Renal pelvis (tissue), 4 donors: Measurements from ENCODE around the gene MRGPRG. TPM values are rescaled to one million over a fixed set of nuclear protein-coding genes. Genes with fewer than 3 reads are reported as not detected.

ENCODE experiments used
- DNase-seq: peaks from one replicate; pipeline ENCODE4 v3.0.0-alpha.2; 2013
- polyA plus RNA-seq, 3 donors: library from polyadenylated mRNA; unstranded; fragments of 120-200 nt; gene quantifications; one replicate each; pipeline ENCODE4 v1.2.1, GENCODE V29; 2013; ENCODE audit not compliant: insufficient read length in 3 of 3

MRGPRG gene
- polyA plus RNA-seq, 3 donors, result not detected

- DNase-seq, result no peak
These were observed 23.1 kb downstream of the MRGPRG start for GRCh38 chr11:3195251-3196160.

DNA sequence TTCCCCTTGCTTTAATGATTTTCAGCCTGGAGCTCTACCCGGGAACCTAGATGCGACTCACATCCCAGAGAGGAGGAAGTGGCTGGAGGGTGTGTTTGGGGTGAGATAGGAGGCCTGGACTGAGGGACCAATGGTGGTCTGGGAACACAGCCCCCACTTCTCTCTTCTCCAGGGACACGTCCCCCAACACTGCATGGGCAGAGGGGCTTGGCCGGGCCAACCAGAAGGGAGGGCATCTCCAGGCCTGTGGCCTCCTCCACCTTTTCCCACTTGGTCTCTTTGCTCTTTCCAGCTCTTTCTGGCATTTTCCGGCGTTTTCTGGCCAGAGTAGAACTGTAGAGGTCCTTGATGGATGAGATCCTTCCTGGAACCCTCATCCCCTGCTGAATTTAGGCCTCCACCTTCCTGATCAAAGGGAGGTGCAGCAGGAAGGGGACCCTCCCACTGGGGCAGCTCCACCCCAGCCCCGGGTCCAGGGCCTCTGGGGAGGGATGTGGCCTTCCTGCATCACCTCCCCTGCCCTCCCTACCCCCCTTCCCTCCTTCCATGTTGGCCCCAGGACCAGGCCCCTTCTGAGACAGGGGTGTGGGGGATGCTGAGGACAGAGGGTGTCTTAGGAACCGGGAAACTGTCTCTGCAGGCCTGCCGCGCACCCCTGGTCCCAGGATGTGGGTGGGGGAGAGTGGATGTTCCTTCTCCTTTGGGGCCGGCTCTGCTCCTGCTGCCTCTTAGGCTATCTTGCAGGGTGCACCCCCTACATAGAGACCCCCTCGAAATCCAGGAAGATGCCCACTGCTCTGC, 24.4 kb downstream of the MRGPRG start:
- no peak for DNase-seq

DNA sequence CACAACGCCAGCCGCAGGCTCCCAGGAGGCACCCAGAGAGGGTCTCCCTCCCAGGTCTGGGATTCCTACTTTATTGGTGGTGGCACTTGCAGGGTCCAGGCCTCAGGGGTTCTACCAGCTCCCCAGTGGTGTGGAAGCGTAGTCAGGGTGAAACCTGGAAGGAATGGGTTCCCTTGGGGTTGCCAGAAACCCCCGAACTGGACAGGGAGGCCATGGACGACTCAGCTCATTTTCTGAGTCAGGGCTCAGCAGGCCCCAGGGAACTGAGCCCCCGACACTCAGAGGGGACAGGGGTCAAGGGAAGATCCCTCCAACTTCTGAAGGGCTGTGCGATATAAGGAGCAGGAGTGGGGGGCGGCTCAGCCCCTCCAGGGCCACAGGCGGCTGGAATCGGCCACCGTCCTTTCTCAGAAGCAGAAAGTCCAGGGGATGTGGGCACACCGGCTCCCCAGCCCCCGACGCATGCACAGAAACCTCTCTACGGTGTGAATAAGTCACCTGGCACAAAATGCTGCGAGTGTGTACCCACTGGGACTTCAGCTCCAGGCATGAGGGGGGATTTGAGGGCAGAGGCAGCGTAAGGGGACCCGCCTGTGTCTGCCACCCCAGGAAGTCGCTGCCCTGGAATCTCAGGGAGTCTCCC, 25.1 kb downstream of the MRGPRG start:
- no peak for DNase-seq

DNA sequence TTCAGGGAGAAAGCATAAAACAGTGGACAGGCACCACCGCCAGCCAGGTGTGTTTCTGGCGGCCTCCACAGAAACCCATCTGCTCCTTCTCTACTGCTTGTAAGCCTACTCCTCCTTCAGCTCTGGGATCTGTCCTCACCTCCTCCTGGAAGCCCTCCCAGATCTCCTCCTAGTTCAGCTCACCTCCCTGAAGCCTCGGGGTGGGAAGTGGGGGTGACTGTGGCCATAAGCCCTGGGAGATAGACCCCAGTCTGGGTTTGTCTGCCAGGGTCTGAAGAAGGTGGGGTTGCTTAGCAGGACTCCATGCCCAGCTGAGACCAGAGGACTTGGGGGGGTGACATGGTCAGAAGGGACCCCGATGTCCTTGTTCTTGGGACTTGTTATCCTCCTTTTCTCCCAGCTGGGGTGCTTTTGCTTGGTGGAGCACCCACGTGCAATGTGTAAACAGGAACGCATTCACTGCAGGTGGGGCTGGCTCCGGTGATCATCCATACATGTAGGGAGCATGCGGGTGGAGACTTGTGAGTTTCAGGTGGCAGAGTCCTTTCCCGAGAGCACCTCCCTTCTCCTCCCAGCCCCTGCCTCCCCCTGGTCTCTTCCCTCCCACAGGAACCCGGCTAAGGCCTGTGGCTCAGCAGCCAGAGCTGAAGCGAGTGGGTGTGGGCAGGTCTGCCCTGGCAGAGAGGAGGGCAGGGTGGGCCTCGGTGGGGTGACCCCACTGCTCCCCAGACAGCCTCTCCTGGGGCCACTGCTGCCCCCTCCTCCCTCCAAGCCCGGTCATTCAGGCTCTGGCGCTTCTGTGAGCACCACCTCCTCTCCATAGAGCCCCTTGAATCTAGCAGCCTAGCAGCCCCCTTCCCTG, 25.9 kb downstream of the MRGPRG start:
- no peak for DNase-seq

- DNase-seq, result no peak
These were observed 26.9 kb downstream of the MRGPRG start for GRCh38 chr11:3191586-3192324.

DNA sequence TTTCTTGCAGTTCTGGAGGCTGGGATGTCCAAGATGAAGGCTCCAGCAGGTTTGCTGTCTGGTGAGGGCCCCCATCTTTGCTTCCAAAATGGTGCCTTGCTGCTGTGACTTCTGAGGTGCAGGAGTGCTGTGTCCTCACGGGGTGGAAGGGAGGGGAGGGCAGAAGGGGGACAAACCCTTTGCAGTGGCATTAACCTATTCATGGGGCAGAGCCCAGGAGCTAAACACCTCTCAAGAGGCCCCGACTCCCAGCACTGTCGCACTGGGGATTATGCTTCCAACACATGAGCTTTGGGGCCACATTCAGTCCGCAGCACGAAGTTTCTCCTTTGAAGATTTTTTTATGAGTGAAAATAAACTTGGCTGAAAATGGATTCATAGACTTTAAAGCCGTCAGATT, 28.0 kb downstream of the MRGPRG start:
- no peak for DNase-seq

- no peak for DNase-seq
These were observed 28.6 kb downstream of the MRGPRG start for GRCh38 chr11:3189886-3190583.

- DNase-seq, result no peak
These were observed 29.3 kb downstream of the MRGPRG start for GRCh38 chr11:3189196-3189843.

GRCh38 chr11:3188496-3189195, 30.0 kb downstream of the MRGPRG start:
- no peak for DNase-seq

DNA sequence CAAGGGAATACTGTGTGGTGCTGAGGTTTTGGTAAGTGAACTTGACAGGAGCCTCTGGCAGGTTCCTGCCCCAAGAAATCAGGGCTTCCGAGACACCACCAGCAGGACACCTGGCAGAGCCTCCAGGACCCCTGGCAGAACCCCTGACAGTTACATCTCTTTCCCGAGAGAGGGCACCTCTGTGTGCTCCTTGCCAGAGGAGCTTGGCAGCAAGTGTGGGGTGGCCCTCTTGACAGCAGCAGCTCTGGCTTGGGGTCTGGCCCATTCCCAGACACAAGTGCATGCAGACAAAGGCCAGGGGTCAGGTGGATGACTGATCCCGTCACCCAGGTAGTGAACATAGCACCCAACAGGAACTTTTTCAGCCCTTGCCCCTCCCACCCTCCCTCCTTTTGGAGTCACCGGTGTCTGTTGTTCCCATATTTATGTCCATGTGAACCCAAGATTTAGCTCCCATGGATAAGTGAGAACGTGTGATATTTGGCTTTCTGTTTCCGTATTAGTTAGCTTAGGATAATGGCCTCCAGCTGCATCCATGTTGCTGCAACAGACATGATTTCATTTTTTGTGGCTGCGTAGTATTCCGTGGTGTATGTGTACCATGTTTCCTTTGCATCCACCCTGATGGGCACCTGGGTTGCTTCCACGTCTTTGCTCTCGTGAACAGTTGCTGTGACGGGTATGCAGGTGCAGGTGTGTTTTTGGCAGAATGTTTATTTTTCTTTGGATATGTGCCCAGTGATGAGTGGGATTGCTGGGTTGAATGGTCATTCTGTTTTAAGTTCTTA, 32.3 kb downstream of the MRGPRG start:
- DNase-seq, result no peak

DNA sequence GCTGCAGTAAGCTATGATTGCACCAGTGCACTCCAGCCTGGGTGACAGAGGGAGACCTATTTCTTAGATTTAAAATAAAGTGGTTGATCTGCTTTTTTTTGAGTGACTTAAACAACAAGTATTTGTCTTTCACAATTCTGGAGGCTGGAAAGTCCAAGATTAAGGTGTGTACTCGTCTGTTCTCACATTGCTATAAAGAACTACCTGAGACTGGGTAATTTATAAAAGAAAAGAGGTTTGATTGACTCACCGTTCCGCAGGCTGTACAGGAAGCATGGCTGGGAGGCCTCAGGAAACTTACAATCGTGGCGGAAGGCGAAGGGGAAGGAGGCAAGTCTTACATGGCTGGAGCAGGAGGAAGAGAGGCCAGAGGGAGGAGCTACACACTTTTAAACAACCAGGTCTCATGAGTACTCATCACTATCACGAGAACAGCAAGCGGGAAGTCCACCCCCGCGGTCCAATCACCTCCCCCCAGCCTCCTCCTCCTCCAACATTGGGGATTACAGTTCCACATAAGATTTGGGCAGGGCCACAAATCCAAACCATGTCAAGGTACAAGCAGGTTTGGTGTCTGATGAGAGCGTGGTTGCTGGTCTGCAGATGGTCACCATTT, 33.8 kb downstream of the MRGPRG start:
- DNase-seq, result no peak

DNA sequence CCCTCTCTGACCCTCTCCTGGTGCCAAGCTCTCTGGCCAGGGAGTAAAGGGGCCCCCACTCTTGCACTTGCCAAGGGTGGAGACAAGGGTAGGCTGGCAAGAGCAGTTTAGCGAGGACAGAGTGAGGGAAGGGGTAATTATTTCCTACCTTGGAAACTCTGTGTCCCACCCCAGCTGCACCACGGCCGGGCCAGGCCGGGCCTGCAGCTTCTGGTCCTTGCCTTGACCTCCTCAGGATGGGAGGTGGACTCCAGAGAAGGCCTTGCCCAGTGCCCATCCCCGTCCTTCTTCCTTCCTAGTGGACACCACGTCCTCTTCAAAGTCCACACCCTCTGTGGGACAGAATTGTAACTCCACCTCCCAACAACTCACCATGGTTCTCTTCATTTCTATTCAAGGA, 35.1 kb downstream of the MRGPRG start:
- DNase-seq, result no peak

GRCh38 chr11:3182462-3182852, 36.2 kb downstream of the MRGPRG start:
- DNase-seq, result no peak

- no peak for DNase-seq
These were observed 36.7 kb downstream of the MRGPRG start for GRCh38 chr11:3181725-3182461.

DNA sequence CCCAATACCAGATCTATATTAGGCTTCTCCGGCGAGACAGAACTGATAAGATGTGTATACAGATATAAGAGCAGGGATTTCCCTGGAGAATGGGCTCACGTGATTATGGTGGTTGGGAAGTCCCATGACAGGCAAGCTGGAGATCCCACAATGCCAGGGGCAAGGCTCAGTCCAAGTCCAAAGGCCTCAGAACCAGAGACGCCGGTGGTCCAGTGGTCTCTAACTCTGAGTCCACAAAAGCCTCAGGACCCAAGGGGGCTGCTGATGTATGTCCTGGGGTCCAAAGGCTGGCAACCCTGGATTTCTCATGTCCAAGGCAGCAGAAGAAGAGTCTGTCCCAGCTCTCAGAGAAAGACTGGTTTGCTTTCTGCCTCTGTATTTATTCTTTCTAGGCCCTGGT, 37.7 kb downstream of the MRGPRG start:
- no peak for DNase-seq

DNA sequence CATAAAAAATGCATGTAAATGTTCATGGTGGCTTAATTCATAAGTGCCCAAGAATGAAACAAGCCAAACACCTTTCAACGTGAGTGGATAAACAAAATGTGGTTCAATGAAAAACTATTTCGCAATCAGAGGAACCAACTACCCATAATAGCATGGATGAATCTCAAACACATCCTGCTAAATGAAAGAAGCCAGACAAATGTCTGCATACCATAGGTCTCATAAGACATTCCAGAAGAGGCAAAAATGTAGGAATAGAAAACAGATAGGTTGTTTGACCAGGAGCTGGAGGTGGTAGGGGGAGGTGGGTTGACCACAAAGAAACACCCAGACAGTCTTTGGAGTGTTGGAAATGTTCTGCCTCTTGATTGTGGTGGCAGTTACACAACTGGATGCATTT, 40.3 kb downstream of the MRGPRG start:
- no peak for DNase-seq

- DNase-seq, result no peak
These were observed 40.7 kb downstream of the MRGPRG start for GRCh38 chr11:3177931-3178330.
